GM18951 (cell line): ENCODE measurements around the gene KLHL29.

Source experiments
- POLR2A ChIP-seq: IDR thresholded peaks from 4 replicates; pipeline ENCODE4 v1.6.1; 2011; ENCODE audit warnings: mild to moderate bottlenecking; ENCODE audit not compliant: insufficient read length, insufficient read depth; ENCODE audit errors: extremely low read depth
- in situ Hi-C: fragments of 300-500 bp; cut with MboI; formaldehyde crosslinking; loops from one replicate; pipeline ENCODE4 v1.12.0; 2022; ENCODE audit warnings: low sequenced_read_pairs, mixed read lengths, inconsistent platforms; ENCODE audit not compliant: unreplicated experiment

Gene KLHL29

DNA sequence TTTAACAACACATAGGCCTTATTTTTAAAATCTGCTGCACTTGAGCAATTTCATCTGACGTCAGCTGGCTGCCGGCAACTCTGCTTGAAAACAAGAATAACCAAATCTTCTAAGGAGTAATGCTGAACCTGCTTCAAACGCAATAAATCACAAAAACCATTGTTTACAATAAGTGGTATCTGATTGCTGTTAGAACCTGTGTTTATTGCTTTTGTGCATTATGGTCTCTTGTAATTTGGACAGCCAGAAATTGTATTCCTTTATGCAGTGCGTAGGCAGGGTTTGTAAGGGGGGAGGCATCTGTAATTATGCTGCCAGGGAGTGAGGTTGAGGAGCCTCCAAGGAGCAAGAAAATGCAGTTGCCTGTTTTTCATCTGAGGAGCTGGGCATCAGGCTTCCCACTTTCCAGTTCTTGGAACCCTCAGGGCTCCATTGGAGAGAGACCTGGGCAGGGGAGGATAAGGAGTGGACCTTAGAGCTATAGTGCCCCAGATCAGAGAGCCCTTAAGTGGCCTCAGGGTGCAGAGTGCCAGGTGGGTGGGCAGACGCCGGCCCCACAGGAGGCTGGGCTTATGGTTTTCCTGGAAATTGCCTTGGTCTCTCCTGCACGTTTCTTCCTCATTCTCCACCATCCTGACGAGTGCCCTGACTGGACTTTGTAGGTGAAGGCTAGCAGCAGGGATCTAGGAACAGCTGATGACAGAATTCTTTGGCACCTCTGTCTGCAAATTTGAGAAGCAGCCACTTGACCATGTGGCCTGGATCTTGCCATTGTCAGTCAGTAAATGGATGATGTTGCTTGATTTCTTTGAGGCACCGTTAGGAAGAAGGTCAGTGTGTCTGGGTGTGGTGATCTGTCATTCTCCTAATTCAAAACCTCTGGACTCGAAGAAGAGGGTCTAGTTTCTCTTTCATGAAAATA is 129.2 kb downstream of the KLHL29 start:
- in situ Hi-C loops: no loop called here
- no peak for TF ChIP-seq POLR2A

DNA sequence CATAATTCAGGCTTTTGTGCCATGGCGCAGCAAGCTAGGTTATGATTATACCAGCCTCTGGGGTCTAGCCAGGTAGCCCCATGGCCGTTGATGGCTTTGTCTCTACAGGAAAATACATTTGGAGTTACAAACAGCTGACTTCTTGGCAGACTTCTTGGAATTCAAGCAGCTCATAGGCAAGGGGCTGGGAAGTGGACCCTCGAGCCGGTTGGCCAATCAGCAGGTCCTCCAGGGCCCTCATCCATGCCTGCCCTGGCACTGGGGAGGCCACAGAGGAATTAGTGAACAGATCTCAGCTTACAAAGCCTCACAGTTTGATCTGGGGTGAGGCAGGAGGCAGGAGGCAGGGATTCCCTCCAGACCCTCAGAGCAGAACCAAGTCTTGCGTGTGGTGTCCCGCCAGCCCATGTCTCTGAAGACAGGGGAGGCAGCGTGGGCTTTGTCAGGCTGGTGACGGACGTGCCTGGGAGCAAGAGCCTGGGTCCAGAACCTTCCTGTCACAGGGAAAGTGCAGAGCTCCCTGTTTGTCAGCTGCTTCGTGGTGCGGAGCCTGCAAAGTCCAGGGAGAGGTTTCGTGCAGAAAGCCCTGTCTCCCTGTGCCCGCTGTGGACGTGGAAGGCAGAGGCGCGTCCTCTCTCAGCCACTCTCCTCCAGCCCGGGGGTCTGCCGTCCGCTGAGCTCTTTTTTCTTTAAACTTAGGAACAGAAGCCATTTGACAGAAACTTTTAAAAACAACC is 131.7 kb downstream of the KLHL29 start:
- in situ Hi-C loops: no loop called here
- TF ChIP-seq POLR2A: no peak

DNA sequence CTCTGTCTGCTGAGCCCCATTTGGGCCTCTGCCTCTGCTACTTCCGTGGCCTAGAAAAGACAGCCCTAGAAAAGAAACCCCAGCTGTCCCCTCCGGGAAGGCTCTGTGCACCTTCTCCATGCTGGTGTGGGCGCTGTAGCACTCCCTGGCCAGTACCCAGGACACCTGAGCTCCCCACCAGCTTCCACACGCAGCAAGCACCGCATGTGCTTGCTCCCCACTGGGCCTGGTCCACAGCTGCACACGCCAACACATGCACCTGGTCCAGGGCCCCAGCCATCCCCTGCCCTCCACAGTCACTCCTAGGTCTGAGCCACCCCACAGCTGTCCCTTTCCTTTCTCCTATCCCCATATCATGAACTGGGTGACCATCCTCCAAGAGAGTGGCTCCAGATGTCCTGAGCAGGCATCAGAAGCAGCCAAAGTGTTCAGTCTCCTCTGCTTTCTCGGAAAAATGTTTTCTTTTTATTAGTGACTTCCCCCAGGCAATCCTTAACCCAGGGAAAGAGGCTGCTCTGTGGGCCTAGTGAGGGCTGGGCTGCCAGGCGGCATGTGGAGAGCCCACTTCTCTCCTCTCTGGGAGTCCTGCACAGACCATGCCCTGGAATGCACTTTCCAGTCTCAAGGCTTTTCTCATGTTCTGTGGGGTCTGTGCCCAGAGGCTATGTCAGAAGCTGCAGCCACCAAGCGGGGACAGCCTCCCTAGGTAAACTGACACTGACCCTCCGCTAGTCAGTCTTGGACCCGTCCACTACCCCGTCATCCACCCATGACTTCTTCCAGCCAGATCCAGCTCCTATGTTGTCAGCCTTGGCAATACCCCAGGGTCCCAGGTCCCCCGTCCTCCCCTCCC is 133.7 kb downstream of the KLHL29 start:
- in situ Hi-C loops: no loop called here
- TF ChIP-seq POLR2A: no peak

DNA sequence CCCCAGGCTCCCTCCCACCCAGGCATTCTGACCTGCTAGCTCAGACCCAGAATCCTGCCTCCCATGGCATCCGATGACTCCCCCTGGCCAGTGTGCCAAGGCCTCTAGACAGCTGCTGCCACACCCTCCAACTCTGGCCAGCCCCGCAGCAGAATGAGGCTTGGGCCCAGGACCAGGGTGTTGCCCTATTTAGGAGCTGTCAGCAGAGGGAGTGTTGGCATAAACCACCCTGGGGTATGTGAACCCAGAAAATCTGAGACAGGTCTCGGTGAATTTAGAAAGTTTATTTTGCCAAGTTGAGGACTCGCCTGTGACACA is 134.3 kb downstream of the KLHL29 start:
- TF ChIP-seq POLR2A: no peak
- in situ Hi-C loops: no loop called here

DNA sequence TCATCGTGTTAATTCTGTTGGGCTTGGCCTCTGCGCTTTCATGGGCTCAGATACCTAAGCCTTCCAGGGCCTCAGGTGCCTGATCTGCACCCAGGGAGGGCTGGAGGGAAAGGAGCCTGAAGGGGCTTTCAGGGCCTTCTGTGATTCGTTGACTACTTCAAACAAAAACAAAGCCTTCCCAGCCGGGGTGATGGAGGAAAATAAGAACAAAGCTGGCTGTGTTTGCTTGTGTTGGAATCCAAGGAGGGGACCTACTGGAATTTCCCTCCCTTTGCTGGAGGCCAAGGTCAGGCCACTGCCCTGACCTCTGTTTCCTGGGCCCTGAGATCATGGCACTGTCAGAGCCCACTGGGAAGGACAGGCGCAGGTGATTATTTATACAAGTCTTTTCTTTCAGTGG is 135.3 kb downstream of the KLHL29 start:
- TF ChIP-seq POLR2A: no peak
- in situ Hi-C loops: no loop called here

DNA sequence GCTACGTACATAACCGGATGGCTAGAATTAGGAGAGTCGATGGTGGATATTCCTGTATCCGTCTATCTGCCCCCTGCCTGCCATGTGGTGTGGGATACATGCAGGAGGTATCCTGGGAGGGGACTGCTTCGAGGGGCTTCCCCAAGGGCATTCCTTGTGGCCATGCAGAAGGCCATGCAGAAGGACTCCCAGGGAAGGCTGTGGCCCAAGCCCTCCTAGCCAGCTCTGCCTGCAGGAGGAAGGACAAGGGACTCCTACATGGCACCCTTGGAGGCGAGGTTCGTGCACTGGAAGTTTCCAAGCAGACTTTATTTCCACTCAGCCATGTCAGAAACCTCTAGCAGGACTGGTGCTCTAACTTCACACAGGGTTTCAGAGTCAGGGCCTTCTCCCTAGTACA is 136.1 kb downstream of the KLHL29 start:
- in situ Hi-C loops: no loop called here

DNA sequence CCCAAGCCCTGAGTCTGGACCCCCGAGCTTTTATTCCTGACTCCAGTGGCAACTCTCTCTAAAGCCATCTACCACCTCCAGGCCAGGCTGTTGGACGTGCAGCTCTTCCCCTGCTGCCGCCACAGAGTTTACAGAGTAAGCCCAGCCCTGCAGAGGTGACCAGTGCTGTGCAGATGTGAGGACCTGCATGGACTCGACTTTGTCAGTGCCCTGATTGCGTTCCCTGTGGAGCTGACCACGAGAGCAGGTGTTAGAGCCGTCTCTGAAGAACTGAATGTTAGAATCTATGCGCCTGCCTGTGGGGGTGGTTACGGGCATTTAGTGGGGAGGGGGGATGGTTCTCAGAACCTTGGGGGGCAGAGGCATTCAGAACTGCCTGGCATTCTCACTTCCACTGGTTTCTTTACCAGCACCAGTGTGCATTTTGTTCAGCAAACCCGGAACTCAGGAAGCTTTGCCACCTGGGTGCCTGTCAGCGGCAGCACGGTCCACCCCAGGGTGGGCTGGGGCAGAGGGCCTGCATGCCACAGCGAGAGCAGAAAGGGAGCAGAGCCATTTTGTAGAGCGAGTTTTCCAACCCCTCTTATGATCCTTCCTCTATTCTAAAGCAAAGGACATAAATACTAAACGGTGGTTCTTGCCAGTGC is 137.9 kb downstream of the KLHL29 start:
- no peak for TF ChIP-seq POLR2A
- in situ Hi-C loops: no loop called here

More for the DNA sequence above, 136.1 kb downstream of the KLHL29 start:
- TF ChIP-seq POLR2A: no peak

DNA sequence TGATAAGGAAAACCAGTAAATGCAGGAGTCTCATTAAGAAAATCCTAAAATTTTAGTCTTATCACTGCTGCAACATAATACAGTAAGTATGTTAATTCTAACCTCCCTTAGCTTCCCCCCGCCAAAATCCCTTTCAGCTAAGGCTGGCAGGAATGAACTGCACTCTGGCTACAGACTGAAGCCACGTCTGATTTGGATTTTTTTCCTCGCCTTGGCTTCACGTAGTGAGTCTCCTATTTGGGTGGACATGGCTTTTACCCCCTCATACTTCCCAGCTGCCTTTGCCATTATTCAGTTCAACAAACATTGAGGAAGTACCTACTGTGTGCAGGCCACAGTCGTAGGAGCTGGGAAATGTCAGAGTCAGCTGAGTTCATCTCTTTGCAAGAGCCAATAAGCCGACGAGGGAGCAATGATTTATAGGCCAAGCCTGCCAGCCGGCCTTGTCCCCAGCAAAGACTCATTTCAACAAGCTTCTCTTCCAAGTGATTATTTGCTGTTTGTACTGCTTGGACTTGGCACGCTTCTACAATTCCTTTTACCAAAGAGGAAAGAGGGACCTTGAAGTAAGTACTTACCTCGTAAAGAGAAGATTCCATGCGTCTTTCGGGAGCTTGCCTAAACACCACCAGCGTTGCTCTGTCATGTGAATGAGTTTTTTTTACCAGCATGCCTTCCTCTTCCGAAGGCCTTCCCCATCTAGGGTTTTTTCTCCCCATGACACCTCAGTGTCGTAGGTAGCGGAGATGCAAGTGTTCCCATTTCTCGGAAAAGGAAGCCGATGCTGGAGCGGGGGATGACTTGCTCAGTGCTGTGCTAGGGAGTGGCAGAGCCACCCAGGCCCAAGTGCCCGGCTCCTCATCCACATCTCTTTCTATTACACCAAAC is 138.6 kb downstream of the KLHL29 start:
- in situ Hi-C loops: no loop called here
- no peak for TF ChIP-seq POLR2A

DNA sequence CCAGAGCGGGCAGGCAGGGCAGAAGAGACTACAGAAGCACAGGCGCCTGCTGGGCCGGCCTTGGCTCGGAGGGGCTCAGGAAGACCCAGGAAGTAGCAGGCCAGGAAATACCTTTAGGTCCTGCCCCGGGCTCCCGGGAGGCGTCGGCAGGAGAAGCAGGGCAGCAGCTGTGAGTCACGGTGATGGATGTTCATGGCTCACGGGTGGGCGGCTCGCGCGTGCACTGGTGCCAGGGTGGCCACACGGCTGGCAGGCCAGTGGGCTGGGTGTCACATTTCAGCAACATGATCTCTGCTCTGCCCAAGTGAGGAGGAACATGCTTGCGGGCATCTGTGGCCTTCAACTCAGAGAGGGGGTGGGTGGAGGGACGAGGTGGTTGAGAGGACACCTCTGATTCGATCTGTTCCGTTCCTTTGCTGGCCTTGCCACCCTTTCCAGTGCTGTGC is 139.3 kb downstream of the KLHL29 start:
- in situ Hi-C loops: no loop called here
- TF ChIP-seq POLR2A: no peak

DNA sequence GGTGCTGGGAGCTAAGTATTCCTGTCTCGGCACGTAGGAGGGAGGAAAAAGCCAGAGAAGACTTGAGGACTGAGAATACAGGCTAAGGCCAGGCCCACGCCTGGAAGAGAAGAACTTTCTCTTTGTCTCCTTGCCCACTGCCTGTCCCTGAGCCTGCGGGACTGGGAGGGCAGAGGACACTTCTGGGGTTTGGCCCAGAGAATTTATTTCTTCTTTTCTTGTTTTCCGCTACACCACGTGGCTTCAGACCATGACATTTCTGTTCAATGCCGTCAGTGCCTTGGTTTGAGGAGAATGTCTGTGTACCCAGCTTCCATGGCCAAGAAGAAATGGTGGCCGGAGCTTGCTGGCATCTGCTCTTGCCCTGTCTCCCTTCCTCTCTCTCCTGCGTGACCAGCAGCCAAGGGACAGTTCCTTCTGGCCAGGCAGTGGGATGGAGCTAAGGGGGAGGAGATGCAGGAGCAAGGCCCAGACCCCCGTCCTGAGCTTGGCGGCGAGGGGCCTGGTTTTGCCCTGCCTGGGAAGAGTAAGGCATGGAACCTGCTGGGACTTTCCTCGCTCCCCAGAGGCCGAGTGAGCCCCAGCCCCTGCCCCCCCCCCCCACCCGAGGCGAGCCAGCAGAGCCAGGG is 140.3 kb downstream of the KLHL29 start:
- no peak for TF ChIP-seq POLR2A
- in situ Hi-C loops: no loop called here

DNA sequence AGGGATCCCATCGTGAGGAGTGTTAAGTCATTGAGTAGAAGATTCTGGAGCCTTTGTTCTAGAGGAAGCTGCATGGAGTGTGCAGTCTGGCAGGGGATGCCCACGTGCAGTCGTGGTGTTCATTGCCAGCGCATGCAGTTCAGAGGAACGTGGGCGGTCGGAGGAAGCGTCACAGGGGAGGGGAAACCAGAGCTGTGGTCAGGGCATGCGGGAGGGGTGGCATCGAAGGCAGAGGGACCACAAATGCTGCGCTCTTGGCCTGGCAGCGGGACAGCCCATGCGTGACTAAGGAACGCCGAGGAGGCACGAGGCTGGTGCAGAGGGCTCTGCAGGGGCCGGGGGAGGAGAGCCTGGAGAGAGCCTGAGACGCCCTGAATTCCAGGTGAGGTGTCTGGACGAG is 141.1 kb downstream of the KLHL29 start:
- in situ Hi-C loops: no loop called here
- no peak for TF ChIP-seq POLR2A

DNA sequence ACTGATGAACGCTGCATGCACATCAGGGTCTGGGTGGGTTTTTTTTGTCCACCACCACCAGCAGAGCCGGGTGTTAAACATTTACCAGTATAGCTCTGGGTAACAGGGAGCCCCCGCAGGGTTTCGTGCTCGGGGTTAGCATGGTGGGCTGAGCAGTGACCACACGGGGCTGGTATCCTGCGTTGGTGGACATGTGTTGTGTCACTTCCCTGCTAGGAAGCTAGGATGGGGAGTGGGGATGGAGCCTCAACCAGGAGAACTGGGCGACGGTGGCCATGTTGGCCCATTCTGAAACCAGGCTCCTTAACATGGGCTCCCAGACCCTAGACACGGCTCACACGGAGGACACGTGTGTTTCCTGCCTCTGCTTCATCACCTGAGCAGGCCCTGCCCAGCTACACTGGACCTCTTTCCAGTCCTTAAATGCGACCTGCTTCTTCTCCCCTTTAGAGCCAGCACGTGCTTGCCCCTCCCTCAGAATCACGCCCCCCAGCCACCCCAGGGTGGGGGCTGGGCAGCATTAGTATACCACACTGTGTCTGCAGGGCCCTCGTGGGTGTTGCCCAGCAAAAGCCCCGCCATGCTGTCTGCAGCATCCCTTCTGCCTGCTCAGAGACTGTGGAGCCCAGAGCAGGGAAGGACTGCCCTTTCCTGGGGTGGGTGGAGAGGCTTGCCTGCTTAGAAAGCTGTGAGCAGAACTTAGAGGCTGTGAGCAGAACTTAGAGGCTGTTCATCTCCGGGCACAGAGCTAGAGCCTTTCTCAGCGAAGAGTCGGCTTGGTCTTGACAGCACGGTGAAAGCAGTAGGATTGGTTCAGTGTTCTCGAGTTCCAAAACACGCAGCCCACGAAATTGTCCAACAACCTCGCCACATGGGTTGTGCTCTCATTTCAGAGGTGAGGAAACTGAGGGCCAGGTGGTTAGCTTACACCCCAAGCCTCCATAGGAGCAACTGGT is 142.1 kb downstream of the KLHL29 start:
- in situ Hi-C loops: no loop called here
- no peak for TF ChIP-seq POLR2A
